ENCODE data around the gene UVRAG.

DNA sequence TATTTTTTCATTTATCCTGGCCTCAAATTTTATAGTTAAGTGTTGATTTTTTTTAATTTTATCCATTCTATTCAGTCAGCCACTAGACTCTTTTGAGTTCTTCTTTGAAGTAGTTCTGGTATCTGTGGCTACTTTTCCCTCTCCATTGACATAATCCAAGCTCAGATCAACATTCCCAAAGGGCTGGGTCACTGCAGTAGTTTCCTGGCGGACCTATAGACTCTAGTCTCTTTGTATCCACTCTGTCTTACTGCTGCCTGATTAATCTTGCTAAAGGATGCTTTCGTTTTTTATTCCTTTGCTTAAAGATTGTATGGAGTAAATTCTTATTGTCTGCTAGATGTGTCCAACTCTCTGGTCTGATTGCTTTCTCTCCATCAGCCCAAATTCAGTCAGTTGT is 87.6 kb downstream of the UVRAG start:
- TF ChIP-seq, protein P1, sequence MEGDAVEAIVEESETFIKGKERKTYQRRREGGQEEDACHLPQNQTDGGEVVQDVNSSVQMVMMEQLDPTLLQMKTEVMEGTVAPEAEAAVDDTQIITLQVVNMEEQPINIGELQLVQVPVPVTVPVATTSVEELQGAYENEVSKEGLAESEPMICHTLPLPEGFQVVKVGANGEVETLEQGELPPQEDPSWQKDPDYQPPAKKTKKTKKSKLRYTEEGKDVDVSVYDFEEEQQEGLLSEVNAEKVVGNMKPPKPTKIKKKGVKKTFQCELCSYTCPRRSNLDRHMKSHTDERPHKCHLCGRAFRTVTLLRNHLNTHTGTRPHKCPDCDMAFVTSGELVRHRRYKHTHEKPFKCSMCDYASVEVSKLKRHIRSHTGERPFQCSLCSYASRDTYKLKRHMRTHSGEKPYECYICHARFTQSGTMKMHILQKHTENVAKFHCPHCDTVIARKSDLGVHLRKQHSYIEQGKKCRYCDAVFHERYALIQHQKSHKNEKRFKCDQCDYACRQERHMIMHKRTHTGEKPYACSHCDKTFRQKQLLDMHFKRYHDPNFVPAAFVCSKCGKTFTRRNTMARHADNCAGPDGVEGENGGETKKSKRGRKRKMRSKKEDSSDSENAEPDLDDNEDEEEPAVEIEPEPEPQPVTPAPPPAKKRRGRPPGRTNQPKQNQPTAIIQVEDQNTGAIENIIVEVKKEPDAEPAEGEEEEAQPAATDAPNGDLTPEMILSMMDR (IDR thresholded peaks at IDR 0.05 in 4 of 5, conservative IDR thresholded peaks at IDR 0.05 in 1 of 5), result no peak
- no peak for TF ChIP-seq POLR2A (IDR thresholded peaks at IDR 0.05)

Measured in gastrocnemius medialis (tissue), 4 donors.